ENCODE data around the gene GLDC.

GLDC gene

DNA sequence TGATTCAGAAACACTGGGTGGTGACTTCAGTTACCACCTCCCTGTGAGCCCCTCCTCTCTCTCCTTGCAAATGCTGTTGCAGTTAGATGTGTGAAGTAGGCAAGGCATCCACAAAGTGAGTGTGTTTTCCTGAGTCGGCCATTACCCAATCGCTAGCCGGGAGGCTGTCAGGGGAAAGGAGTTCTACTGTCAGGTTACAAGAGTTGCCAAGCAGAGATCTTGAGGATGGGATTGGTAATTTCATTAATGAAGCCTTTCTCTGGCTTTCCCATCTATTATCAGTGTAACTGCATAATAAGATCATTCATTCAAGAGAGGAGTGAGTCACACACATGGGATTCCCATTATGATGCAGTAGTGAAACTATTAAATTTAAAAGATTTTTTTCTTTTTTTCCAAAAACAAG is 106.9 kb downstream of the GLDC start:
- TF ChIP-seq, protein P1, sequence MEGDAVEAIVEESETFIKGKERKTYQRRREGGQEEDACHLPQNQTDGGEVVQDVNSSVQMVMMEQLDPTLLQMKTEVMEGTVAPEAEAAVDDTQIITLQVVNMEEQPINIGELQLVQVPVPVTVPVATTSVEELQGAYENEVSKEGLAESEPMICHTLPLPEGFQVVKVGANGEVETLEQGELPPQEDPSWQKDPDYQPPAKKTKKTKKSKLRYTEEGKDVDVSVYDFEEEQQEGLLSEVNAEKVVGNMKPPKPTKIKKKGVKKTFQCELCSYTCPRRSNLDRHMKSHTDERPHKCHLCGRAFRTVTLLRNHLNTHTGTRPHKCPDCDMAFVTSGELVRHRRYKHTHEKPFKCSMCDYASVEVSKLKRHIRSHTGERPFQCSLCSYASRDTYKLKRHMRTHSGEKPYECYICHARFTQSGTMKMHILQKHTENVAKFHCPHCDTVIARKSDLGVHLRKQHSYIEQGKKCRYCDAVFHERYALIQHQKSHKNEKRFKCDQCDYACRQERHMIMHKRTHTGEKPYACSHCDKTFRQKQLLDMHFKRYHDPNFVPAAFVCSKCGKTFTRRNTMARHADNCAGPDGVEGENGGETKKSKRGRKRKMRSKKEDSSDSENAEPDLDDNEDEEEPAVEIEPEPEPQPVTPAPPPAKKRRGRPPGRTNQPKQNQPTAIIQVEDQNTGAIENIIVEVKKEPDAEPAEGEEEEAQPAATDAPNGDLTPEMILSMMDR (IDR thresholded peaks at IDR 0.05; ENCODE audit: low read depth, low read length), result no peak
- no peak for DNase-seq (ENCODE audit: extremely low read depth, low read depth)

- TF ChIP-seq, protein P1 (IDR thresholded peaks at IDR 0.05; ENCODE audit: low read depth, low read length), result no peak
- no peak for DNase-seq (ENCODE audit: extremely low read depth, low read depth)
Observed at GRCh38 chr9:6535594-6535993, 109.9 kb downstream of the GLDC start.

DNA sequence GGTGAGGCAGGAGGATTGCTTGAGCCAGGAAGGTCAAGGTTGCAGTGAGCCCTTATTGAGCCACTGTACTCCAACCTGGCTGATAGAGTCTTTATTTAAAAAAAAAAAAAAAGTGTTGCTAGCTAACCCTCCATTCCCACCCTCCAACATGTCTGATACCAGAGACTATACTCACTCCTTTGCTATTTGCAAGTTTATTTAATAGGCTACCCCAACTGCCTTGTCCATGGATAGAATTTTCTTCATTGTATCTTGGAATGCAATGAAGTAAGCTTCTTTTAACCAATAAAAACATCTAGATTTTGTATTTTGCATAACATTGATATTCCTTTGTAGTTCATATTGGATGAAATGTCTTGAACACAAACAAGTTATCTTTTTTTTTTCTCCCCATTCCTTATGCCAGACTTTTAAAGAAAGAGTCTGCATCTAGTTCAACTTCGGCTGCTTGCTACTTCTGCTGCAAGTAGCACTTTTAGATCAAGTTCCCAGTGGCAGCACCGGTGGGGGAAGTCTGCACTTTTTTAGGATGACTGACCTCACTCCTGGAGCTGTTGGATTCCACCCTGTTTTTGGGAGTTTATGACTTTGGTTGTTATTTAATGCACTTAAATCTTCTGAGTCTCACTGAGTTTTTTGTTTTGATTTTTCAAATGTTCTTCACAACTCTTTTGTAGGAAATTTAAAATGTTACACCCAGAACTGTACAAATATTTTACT is 120.0 kb downstream of the GLDC start:
- no peak for DNase-seq (ENCODE audit: extremely low read depth, low read depth)
- TF ChIP-seq, protein P1 (IDR thresholded peaks at IDR 0.05; ENCODE audit: low read depth, low read length), result no peak

GRCh38 chr9:6522263-6522662 is 123.3 kb downstream of the GLDC start:
- no peak for DNase-seq (ENCODE audit: extremely low read depth, low read depth)
- TF ChIP-seq, protein P1 (IDR thresholded peaks at IDR 0.05; ENCODE audit: low read depth, low read length), result no peak

GRCh38 chr9:6512085-6512657 is 133.4 kb downstream of the GLDC start:
- TF ChIP-seq, protein P1 (IDR thresholded peaks at IDR 0.05; ENCODE audit: low read depth, low read length), result no peak

DNA sequence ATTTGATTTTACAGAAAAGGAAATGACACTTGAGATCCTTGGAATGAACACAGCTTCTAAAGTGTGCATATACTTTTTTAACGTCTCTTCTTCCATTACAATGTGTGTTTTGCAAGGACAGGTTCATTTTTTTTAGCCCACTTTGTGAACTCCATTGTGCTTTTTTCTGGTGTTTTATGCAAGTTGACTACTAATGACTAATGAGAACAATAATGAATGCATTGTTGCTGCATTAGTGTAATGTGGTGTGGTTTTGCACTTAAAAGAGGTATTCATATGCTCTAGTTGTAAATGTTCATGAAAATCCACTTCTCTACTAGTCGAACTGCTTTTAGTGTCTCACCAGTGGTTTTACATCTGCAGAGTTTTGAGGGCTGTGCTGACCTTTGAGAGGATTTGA is 139.0 kb downstream of the GLDC start:
- no peak for DNase-seq (ENCODE audit: extremely low read depth, low read depth)
- TF ChIP-seq, protein P1 (IDR thresholded peaks at IDR 0.05; ENCODE audit: low read depth, low read length), result no peak

More at GRCh38 chr9:6512085-6512657, 133.4 kb downstream of the GLDC start:
- no peak for DNase-seq (ENCODE audit: extremely low read depth, low read depth)

GRCh38 chr9:6502399-6502798 is 143.1 kb downstream of the GLDC start:
- TF ChIP-seq, protein P1 (IDR thresholded peaks at IDR 0.05; ENCODE audit: low read depth, low read length), result no peak
- no peak for DNase-seq (ENCODE audit: extremely low read depth, low read depth)

Measured in AG09319 (cell line).